Stomach (tissue), 4 donors: ENCODE results near the gene CEP290.

Experiments
- EP300 ChIP-seq: sonication (generic); formaldehyde crosslinking; IDR thresholded peaks from one replicate; pipeline ENCODE4 v1.6.1; 2017; ENCODE audit warnings: antibody characterized with exemption
- POLR2A ChIP-seq, 4 donors: fragments of 450-650 bp; IDR thresholded peaks; one replicate each; pipeline ENCODE4 v1.6.1; 2016; ENCODE audit warnings: antibody characterized with exemption in 4 of 4, control low read depth in 2 of 4, mild to moderate bottlenecking in 1 of 4, moderate library complexity in 1 of 4

GRCh38 chr12:88063375-88063774, 78.5 kb downstream of the CEP290 start:
- no peak for TF ChIP-seq POLR2A (IDR thresholded peaks at IDR 0.05)
- no peak for TF ChIP-seq EP300
